GM19372 (cell line): ENCODE data around the gene SLC13A5.
"Not testable (repeated sequence)": the region's sequence is repeated elsewhere in the genome, so short reads cannot be mapped to it uniquely, and the experiment has no call there.

Experiments
- ATAC-seq: cut with Tn5 transposase; IDR thresholded peaks from one replicate; pipeline ENCODE4 v1.9.1; 2021; ENCODE audit warnings: mild to moderate bottlenecking, low read depth, moderate library complexity; ENCODE audit not compliant: unreplicated experiment

The SLC13A5 gene

DNA sequence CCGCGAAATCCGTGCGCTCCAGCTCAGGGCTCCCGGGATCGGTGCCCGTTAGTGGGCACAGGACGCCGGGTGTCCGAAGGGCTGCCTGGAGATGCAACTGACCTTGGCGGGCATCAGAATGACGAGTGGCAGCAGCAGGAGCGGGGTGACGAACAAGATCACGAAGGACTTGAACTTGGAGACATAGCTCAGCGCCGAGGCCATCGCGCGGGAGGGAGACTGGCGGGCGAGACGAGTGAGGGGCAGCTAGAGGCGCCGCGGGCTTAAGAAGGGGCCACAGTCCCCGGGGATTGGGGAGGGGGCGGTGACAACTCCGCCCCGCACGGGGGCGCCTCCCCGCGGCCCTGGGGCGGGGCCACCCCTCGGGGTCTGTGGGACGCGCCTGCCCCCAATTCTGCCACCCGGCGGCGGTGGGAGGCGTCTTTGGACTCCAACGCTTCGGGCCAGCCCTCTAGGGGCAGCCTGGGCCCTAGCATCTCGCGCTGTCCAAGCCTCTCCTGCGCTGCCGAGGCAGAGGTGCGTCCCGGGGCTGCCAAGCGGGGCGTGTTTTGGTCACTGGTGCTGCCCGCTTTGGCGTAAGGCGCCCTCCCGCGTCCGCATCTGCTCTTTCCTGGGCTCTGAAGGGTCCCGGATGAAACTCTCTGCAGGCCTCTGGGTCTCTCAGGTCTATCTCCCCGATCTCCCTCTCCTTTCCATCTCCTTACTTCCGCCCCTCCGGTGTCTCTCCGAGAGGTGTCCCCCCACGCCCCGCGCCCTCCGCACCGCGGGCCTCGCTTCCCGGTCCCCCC, at the start of gene SLC13A5:
TSS of gene SLC13A5 (minus strand) at position 240 of the 788 bp plus-strand sequence. CDS start at position 204, 36 bp downstream.
- ATAC-seq = no peak

DNA sequence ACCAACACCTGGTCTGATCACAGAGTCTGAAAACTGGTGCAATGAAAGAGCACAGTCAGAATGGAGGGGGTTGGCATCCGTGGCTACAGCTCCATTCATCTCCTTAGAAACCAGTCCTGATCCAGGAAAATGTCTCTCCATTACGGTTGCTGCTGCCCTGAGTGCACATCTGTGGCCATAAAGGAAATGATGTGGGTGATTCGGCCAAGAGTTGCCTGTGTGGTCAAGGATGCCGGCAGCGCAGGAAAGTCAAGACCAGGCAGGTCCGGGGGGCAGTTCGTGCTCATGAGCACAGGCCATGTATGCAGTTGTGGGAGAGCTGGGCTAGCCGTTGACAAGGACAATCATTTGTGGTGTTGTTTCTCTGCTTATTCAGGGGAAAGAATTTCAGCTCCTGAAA, 48.6 kb upstream of the SLC13A5 start:
- ATAC-seq = no peak

DNA sequence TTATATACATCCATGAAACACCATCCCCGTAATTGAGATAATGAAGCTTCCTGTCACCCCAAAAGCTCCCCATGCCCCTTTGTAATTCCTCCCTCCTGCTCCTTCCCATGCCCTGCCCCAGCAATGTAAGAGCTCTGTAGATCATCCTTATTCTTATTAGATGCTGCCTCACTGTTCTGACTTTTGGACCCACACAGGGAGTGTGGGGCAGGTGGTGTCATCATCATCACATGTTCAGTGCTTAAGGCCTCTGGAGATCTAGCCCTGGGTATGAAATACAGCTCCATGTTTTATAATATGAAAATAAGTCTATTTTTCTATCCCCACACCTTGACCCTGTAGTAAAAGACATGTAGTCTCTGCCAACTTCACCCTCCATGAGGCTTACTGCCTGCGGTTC, 44.6 kb upstream of the SLC13A5 start:
- ATAC-seq = no peak

DNA sequence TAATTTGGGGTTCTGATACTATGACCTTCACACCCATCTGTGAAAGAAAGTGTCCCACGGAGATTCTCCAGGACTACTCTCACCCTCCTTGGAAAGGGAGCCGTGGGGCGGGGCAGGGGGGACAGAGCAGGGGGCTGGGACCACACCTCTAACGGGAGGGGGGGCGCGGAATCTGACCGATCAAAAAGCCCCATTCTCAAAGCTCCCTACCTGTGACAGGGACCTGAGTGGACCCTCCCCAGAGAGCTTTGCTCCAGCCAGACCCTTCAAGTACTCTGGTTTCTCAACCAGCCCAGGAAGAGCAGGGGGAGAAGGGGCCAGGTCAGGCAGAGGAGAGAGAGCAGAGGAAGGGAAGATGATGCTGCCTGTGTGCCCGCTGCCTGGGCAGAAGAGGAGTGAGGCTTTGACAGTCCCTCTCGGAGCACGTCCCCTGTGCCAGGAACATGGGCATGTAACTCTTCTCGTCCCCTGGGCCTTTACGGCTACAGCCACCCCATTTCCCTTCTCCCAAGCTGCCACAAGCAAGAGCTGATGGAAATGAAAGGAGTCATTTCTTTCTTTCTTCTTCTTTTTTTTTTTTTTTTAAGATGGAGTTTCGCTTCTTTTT, 43.4 kb upstream of the SLC13A5 start:
- ATAC-seq = no peak

DNA sequence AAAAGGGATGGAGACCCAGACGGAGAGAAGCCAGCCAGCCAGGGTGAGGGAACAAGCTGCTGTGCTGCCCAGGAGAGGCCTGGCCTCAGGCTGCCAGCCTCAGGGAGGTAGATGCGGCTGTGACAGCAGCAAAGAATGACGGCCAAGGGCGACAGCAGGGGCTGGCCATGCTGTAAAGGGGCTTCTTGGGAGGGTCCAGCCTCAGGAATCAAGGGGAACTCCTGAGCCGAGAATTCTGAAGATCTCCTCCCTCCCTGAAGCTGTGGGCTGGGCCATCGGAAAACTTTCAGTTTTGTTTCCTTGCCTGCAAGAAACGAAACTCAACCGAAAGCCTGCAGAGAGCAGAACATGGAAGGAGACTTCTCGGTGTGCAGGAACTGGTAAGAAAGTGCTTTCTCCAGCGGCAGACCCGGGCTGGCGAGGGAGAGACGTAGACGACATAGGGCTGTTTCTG, 42.6 kb upstream of the SLC13A5 start, which contains the start of gene XAF1:
TSS of gene XAF1 (plus strand) at position 316 of the 454 bp plus-strand sequence. CDS start at position 349, 33 bp downstream.
- ATAC-seq = no peak

DNA sequence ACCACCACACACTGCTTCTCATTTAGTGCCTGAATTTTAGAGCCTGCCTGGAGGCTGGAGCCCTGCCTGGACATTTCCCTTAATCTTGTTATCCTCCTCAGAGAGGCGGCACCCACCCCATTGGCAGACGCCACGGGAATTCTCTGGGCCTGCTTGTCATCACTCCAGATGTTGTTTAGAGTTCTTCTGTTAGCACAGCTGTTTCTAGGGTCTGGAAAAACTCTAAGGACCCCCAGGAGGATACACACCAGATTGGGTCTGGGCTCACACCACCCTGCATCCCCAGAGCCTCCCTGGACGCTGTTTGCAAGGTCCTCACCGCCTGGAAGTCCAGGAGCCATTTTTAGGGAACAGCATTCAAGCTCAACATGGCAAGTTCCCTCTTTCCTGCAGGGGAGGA, 42.1 kb upstream of the SLC13A5 start:
- ATAC-seq = no peak

DNA sequence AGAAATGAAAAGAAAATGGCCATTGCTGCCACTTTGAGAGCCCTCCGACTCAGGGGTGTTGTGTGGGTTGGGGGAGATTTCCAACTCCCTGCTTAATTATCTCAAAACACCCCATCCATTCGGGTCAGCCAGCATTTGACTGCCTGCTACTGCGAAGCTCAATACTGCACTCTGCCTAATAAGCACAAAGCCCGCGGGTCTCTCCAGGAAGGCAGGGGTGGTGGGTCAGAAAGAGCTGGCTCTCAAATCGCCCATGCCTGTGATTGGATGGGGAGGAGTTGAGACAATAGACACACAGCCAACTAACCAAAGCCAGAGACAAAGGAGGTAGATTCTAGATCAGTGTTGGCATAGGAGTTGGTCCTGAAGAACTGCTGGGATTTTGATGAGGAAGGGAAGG, 40.4 kb upstream of the SLC13A5 start:
- no peak for ATAC-seq

DNA sequence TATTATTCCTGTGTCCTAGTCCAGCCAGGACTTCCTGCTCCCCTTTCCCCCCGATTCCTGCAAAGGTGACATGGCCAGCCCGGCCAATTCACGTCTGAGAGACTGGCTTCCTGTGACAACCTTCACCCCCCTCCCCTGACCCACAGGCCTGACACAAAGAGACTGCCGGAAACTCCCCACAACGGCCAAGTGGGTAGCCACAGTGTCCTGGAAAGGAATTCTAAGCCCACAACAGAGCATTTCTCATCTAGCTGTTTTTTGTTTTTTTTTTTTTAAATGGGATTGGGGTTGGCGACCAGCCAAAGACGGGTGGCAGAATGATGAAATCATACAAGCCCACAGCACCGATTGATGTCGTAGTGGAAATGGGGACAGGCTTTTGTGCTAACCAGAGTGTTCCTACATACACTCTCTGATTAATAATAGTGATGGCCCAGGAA, 39.9 kb upstream of the SLC13A5 start:
- no peak for ATAC-seq

DNA sequence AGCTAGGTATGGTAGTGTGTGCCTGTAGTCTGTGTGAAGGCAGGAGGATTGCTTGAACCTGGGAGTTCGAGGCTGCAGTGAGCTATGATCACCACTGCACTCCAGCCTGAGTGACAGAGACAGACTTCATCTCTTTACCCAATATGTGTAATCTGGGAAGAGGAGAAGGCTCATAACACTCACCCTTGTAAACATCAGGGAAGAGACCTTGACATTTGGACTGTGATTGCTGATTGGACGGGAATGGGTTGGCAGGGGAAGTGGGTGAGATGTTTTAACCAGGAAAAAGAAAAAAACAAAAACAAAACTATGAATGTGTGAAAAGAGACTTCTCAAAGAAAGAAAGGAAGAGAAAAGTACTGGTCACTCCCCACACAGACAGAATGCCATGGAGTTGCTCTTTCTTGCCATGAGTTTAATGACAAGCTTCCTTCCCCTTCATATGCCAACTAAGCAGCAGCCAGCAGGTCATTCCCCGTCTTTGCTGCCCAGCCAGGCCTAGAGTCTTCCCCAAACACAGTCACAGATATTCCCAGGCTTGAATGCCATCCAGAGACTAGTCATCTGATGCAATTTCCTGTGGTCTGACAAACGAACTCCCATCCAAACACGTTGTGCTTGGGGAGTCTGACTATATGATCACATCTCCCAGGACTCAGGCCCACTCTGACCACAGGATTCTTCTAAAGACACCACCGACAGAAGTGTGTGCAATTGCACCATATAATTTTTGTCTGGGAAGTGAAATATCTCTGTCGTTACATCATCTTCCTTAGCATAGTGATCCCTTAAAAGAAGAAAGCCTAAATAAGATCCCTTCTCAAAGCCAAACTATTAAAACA, 39.1 kb upstream of the SLC13A5 start:
- ATAC-seq = no peak

DNA sequence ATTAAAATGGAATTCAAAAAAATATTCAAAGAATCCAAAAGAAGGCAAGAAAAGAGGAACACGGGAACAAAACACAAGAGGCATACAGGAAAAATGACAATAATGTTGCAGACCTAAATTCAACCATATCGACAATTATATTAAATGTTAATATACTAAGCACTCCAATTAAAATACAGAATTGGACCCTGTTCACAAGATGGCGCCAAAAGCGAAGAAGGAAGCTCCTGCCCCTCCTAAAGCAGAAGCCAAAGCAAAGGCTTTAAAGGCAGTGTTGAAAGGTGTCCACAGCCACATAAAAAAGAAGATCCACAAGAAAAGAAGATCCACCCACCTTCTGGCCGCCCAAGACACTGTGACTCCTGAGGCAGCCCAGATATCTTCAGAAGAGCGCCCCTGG, 36.4 kb upstream of the SLC13A5 start:
- no peak for ATAC-seq

DNA sequence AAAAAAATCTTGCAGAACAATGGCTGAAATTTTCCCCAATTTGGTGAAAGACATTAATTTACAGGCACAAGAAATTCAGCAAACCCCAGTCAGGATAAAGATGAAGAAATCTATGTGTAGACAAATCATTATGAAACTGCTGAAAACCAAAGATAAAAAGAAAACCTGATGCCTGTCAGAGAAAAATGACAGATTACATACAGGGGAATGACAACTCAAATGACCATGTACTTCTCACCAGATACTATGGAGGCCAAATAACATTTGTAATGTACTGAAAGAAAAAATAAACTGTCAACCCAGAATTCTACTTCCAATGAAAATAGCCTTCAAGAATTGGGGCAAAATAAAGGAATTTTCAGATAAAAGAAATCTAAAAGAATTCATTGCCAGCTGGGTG, 35.4 kb upstream of the SLC13A5 start:
- no peak for ATAC-seq

DNA sequence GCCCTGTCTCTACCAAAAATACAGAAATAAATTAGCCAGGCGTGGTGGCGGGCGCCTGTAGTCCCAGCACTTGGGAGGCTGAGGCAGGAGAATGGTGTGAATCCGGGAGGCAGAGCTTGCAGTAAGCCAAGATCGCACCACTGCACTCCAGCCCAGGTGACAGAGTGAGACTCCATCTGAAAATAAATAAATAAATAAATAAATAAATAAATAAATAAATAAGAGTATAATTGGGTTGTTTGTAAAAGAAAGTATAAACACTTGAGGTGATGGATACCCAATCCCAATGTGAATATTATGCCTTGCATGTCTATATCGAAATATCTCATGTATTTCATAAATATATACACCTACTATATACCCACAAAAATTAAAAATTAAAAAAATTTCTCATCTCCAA, 33.5 kb upstream of the SLC13A5 start:
- not testable (repeated sequence) for ATAC-seq

DNA sequence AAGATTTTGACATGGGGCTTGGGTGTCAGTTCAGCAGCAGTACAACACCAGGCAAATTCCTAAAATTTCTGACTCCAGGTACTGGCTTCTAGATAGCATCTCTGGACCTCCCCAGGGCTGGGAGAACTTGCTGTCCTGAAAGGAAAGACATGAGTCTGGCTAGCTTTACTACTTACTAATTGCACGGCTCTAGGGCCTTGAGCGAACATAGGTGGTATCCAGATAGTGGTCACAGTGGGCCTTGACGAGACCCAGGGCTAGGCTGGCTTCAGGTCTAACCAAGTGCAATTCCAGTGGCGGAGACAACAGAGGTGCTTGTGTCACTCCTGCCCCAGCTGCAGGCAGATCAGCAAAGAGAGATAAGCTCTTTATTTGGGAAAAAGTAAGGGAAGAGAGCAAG, 16.4 kb upstream of the SLC13A5 start:
- ATAC-seq = no peak

DNA sequence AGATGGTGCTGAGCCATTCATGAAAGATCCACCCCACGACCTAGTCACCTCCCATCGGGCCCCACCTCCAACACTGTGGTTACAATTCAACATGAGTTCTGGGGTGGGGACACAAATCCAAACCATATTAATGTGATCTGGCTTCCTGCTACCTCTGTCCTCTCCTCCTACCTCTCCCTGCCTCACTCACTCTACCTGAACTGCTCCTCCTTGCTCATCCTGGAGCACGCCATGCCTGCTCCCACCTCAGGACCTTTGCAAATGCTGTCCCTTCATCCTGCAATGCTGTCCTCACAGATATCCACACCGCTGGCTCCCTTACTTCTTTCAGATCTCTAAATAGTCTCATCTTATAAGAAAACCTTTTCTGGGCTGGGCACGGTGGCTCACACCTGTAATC, 10.8 kb upstream of the SLC13A5 start:
- no peak for ATAC-seq

DNA sequence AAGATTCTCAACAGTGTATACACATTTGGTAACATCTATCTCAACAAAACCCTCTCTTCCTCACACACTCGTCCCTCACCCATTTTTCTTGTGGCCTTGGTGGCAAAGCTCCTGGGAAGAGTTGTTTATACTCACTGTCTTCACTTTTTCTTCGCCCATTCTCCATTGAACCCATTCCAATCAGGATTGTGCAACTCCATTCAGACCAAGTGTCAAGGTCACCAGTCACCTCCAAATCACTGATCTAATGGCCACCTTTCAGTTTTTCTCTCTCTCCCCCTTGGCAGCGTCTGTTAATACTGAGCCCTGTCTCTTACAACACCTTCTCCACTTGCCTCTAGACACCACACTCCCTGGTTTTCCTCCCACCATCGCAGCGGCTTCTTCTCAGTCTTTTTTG, 8.6 kb upstream of the SLC13A5 start:
- ATAC-seq = no peak

DNA sequence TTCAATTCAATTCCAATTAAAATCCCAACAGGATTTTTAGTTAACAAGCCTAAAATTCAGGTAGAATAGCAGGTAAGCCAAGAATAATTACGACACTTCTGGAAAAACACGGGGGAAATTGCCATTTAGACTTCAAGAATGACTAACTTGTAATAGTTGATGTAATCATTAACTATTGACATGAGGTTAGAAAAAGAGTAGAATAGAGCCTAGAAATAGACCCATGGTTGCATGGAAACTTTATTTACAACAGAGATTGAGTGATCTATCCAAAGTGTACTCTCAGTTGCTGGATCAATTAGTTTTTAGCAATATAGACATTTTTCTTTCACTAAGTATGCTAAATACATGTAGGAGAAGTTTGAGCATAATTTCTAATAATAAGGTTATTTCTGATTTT, 3.6 kb upstream of the SLC13A5 start:
- ATAC-seq = no peak

DNA sequence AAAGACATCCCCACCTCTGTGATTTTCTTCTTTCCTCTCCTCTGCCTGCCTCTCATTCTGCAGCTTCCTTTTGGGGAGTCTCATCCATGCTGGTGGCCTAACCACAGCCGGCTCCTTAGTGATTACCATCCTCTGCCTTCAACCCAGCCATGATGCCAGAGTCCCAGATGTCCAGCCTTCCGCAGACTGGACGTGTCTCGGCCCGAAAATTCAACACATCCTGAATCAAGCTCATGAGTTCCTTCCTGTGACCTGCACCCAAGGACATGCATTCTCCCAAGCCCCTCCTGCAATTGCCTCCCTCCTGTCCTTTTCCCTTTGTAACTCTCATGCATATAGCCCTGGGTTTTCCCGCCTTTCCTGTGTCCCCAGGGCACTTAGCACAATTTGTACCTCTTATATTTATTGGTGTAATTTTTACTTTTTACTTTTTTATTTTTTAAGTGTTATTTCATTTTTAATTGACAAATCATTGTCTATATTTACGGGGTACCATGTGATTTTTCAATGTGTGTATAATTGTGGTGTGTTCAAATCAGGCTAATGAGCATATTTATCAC, 1.2 kb upstream of the SLC13A5 start:
- no peak for ATAC-seq

DNA sequence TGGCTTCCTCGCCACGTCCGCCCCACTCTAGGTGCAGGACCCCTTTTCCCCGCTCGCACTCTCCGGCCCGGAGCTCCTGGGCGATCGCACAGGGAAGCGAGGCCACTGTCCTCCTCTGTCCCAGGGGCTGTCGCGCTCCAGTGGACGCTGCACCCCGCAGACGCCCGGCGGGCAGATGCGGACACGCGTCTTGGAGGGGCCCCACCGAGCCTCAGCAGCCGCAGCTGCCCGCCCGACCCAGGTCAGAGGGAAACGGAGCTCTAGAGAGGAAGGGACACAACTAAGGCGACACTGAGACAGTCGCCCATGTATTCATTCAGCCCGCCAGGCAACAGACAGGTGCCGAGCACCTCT, 726 bp upstream of the SLC13A5 start:
- ATAC-seq = no peak

DNA sequence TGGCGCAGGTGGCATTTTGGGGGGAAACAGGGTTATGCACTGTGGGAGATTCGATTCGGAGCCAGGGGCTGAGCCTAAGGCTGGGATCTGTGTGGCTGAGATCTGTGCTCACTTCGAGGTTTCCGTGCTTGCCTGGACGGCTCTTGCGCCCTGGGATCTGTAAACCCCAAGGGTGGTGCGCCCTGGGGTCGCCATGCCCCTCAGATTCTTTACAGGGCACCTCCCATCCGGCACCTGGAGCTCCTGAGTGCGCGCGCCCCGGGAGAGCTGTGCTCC, 377 bp downstream of the SLC13A5 start:
- no peak for ATAC-seq

DNA sequence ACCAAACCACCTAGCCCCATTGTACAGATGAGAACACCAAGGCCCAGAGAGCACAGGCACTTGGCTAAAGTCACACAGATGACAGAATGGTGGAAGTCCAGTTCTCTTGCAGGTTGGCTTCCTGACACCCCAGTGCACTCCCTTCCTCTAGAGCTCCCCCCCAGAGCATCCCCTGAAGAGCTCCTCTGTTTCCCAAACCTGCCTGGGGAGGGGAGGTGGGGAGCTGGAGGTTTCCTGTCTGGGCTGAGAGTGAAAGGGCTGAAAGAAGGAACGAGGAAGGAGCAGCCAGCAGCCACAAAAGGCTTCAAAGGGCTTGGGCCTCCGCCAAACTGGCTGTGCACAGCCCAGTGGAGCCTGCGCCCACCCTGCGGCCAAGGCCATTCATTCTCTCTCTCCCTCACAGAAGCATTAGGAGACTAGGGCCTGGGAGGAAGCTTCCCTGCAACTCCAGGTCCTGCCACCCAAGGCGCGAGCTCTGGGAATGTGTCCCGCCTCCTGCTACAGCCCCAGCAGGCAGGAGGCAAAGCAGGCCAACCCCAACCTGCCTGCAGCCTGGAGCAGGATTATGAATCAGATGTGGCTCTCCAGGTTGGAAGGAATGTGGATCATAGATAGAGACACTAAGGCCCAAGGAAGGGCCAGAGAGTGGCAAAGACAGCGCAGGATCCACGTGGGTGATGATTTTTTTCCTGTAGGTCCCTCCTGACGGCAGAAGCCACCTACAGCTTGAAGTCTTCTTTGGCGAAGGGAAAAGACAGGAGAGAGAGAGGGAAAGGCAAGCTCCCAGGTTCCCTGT, 913 bp downstream of the SLC13A5 start:
- no peak for ATAC-seq
